Myometrial cell (primary cell): Measurements from ENCODE around the gene CT45A6. TPM values are rescaled to one million over a fixed set of nuclear protein-coding genes. Genes with fewer than 3 reads are reported as not detected.

ENCODE experiments used
- total RNA-seq: library from RNA; depleted of rRNA; stranded (reverse); fragments of >200 nt; gene quantifications from 2 replicates; pipeline ENCODE4 v1.2.3, GENCODE V29; 2015

The CT45A6 gene
- not detected in 2 replicates for total RNA-seq

GRCh38 chrX:135802687-135803086 lies at the start of gene CT45A6:
CT45A6 (minus strand) TSS chrX:135802787; CDS start chrX:135798993, 3,794 bp downstream.

GRCh38 chrX:135837180-135837579 lies 34.6 kb upstream of the CT45A6 start, which contains the start of gene CT45A7:
CT45A7 (minus strand) TSS chrX:135837280; CDS start chrX:135833533, 3,747 bp downstream.

GRCh38 chrX:135819912-135820311 lies 17.3 kb upstream of the CT45A6 start, which contains the start of gene CT45A2:
CT45A2 (minus strand) TSS chrX:135820012; CDS start chrX:135816265, 3,747 bp downstream.

GRCh38 chrX:135785403-135785802 lies 17.2 kb downstream of the CT45A6 start, which contains the start of gene CT45A5:
CT45A5 (minus strand) TSS chrX:135785503; CDS start chrX:135781729, 3,774 bp downstream.

GRCh38 chrX:135768091-135768490 lies 34.5 kb downstream of the CT45A6 start, which contains the start of gene CT45A3:
CT45A3 (minus strand) TSS chrX:135768191; CDS start chrX:135764444, 3,747 bp downstream.

Other genes with a start within 250 kb of the CT45A6 start
- gene CT45A1, start 89.1 kb downstream of the CT45A6 start, total RNA-seq = not detected in 2 replicates
- gene CT45A3, start 34.6 kb downstream of the CT45A6 start, total RNA-seq = not detected in 2 replicates
- not detected in 2 replicates for gene CT45A5, start 17.3 kb downstream of the CT45A6 start, total RNA-seq
- not detected in 2 replicates for gene CT45A2, start 17.2 kb upstream of the CT45A6 start, total RNA-seq
- not detected in 2 replicates for gene CT45A7, start 34.5 kb upstream of the CT45A6 start, total RNA-seq
- not detected in 2 replicates for gene CT45A8, start 51.8 kb upstream of the CT45A6 start, total RNA-seq
- gene CT45A9, start 69.0 kb upstream of the CT45A6 start, total RNA-seq = not detected in 2 replicates
- gene CT45A10, start 90.7 kb upstream of the CT45A6 start, total RNA-seq = not detected in 2 replicates
- gene SAGE1, start 90.9 kb upstream of the CT45A6 start, total RNA-seq = not detected in 2 replicates
- gene MMGT1, start 171.2 kb upstream of the CT45A6 start, total RNA-seq = 20.2 and 20.5 TPM in 2 replicates
- 20.8 and 21.6 TPM in 2 replicates for gene SLC9A6, start 182.6 kb upstream of the CT45A6 start, total RNA-seq